Activated CD4-positive, alpha-beta T cell treated with anti-CD3 and anti-CD28 coated beads, Interleukin-2, amount 50 U/mL, for 4 hours (primary cell): ENCODE results near the gene ABCA4.

Experiments
- DNase-seq, 2 experiments: peaks; one replicate each; pipeline ENCODE4 v3.0.0-alpha.2; 2020

ABCA4 gene

GRCh38 chr1:94121411-94121821 is 468 bp upstream of the ABCA4 start:
- DNase-seq, result no peak

GRCh38 chr1:94120570-94120901 is 412 bp downstream of the ABCA4 start:
- no peak for DNase-seq

- DNase-seq, result no peak
Measured at GRCh38 chr1:94119796-94120569, 965 bp downstream of the ABCA4 start.

DNA sequence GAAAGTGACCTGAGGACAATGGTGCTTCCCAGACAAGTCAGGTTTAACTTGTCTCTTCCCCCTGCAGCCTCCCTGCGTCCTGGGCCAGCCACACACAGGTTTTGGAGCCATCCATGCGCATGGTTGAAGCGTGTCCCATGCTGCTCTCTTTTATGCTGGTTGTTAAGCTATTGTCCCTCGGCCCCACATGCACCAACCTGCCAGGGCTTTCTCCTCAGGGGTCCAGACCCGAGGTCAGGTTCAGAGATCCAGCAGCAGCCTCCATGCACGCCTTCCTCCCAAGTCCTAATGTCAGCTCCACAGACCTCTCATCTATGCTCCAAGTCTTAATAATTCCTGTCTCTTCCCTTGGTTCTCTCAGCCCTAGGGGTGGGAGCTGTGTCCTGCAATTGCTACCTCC is 1.6 kb downstream of the ABCA4 start:
- no peak for DNase-seq

DNA sequence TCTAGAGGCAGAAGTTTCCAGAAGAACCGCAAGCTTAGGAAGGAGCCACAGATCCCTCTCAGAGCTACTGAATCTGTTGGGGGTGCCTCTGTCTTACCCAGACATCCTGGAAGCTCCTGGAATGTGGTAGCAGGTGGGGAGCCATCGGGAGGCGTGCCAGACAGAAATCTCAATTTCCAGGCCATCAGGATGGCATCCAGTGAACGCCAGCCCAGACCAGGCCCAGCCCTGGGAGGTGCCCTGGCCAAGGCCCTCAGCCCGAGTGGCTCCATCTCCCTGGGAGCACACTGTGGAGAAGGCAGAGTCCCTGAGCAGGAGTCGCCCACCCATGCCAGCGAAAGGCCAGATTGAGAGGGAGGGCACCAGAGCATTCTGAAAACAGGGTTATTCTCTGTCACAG is 2.5 kb downstream of the ABCA4 start:
- DNase-seq, result no peak

DNA sequence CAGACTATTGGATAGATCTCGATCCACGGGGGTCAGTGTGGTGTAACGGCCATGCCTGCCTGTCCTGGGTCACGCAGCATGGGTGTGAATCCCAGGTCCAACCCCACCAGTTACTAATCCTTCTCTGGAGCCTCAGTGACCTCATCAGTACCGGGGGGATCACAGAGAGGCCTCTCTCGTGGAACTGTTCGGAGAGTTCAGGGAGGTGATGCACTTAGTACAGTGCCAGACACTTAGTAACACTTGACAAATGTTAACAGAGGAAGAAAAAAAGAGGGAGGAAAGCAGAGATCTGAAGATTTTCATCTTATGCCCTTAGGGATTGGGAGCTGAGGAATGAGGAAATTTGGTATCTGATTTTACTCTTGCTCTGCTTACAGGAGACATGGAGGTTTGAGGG is 2.9 kb downstream of the ABCA4 start:
- DNase-seq, result no peak

GRCh38 chr1:94117259-94117851 is 3.6 kb downstream of the ABCA4 start:
- no peak for DNase-seq

DNA sequence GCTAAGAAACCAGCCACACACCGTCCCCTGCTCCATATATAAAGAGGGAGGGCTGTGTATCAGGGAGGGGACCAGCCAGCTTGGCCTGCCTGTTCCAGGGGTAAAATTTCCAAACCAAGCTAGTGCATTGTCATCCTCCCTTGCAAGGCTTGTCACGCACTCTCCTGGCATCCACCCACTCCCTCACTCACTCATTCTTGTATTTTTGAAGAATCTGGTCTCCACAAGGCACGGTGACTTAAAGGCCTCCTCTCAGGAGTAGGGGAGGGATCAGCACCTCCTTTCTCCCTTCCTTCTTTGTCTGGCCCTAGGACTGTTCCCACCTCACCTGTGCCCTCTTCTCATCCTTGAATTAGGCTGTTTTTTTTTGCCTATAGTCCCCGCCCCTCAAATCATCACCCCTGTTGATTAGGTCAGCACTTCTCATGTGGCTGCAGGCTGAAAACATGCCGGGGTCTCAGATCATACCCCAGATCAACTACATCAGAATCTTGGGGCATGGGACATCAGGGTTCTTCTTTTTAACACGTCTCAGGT is 5.0 kb downstream of the ABCA4 start:
- no peak for DNase-seq

- no peak for DNase-seq
Measured at GRCh38 chr1:94115254-94115899, 5.6 kb downstream of the ABCA4 start.

DNA sequence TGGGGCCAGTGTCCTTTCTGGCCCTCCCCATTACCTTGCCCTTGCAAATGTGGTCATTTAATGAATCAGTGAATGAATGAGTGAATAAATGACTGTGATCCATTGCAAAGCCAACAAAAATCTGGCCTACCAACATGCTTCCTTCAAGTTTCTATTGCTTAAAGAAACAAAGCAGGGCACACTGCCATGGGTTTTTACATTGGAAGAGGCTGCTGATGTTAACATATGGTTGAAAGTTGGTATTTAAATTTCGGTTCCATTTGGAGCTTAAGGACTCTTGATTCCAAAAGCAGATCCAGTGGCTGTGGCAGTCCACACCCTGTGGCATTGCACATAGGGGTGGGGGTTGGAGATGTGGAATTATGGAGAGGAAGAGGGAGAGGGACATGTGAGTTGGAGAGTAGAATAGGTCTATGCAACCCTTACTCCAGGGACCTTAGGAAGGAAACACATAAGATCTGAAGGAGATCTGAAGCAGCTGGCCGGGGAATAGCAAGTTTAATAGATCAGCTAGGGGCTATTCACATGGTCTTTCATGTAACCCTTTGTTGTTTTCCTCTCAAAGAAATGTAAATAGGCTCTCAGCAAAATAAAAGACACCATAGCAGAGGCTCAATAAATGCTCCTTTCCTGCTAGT is 7.2 kb downstream of the ABCA4 start:
- no peak for DNase-seq

DNA sequence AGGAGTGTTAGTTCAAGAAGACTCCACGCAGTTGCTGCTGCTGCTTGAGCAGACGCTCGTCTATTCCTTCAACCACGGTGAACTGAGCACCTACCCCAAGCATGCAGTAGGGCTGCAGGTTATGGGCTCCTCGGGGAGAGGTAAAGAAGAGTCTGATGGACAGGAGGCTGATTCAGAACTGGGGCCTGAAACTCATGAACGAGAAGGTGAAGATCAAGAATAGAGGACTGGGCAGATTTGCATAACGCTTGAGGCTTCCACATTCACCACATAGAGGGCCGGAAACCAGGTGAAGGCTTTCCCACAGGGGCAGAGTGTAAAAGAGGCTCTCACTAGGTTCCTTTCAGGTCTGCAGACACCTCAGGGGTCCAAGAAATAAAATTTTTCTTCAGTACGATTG is 9.1 kb downstream of the ABCA4 start:
- DNase-seq, result no peak

DNA sequence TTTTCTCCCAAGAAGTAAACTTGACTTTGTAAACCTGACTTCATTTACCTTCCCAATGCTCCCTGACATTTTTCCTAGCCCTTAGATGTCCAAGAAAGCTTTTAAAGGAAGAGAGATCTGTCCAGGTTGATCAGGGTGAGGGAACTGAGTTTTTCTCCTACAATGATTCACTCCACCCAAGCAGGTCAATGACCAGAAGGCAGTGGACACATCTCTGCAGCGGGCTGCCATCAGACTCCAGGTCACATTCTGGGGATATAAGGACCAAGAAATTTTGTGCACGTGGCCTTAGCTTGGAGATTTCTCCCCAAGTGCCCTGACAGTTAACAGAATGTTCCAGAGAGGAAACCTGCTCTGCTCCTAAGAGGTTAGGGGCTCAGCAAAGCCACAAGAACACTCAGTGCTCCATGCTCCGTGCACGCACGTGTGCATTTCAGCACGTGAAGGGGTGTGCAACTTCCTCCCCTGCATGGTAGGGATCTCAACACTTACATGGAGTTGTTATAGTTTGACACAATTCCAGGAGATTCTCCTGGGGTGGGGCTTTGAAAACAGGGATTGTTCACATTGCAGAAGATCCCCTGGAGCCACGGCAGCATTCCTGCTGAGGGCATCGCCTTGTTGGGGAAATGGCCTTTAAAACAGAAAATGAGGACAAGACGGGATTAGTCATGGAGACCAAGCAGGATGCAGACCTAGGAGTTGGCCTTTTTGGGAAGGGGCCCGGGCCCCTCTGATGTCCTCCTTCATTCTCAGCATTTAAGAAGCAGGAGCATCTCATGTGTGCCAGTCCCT is 9.8 kb downstream of the ABCA4 start:
- no peak for DNase-seq

- no peak for DNase-seq
Measured at GRCh38 chr1:94110021-94110761, 10.8 kb downstream of the ABCA4 start.

GRCh38 chr1:94109478-94109877 is 11.5 kb downstream of the ABCA4 start:
- DNase-seq, result no peak

GRCh38 chr1:94107141-94107540 is 13.8 kb downstream of the ABCA4 start:
- DNase-seq, result no peak

GRCh38 chr1:94106716-94107115 is 14.2 kb downstream of the ABCA4 start:
- no peak for DNase-seq

DNA sequence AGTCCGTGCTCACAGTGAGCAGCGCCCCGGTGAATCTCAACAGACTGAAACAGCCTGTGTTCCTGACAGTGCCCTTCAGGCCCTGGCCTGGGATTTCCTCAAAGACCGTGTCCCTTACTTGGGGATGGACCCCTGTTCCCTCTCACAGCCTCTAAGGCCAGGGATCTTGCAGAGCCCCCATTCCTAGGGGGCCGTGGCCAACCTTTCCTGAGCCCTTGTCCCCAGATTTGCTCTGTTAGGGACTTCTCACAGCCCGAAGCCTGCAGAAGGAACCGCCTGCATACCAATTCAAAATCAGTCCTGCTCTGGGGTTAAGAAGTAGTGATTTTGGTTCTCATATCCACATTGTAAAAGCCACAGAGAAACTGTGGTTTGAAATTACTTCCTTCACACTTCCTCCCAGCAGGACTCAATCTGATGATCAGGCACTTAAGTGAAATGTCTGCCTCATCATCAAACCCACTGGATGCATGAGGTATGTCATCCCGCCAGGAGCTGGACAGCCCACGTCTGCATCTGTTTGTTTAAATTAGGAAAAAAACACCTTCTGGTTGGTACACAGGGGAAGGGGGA is 14.9 kb downstream of the ABCA4 start:
- no peak for DNase-seq

DNA sequence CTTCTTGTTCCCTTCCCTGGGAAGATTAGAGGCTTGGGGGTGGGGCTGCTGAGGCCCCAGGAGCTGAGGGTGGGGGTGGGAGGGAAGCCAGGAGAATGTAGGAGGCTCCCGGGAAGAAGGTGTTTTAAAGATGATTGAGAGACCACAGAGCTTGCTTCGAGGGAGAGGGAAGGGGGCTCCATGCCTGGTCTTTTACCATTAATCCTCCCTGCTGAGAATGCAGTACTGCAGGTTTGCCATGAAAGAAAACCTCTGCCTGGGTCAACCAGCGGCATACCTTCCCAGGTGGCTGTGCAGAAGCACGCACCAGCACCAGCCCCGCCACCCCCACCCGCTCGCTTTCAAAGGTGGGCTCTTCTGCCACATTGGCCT is 15.4 kb downstream of the ABCA4 start:
- DNase-seq, result no peak

DNA sequence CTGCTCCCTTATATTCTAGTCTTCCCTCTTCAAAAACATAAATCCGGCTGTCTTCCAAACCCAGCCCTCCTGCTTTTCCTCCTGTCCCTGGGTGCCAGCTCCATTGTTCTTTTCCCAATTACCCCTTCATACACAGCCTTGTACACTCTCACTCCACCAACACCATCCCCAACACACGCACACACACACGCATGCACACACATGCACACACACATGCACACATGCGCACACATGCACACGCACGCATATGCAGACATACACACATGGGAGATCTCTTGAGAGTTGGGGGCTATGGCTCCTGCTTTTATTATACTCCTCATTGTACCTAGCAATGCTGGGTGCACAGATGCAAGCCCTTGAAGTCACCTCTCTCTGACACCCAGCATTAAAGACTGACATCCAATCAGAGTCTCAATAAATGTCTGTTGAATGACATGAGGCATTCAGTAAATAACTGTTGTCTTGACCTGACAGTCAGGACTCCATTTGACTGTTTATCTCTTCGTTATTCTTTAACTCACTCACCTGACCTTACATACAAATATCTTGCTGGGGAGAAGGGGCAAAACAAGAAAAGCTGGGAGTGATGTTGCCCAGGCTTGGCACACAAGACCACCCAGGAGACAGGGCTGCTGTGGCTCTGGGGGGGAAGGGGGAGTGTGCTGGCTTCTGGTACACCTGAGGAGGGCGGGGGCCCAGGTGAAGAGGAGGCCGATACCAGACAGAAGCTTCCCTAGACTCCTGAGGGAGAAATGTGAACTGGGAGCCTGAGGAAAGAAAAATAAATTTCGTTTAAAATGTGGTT is 16.0 kb downstream of the ABCA4 start:
- DNase-seq, result no peak

- no peak for DNase-seq
Measured at GRCh38 chr1:94104127-94104684, 16.7 kb downstream of the ABCA4 start.

DNA sequence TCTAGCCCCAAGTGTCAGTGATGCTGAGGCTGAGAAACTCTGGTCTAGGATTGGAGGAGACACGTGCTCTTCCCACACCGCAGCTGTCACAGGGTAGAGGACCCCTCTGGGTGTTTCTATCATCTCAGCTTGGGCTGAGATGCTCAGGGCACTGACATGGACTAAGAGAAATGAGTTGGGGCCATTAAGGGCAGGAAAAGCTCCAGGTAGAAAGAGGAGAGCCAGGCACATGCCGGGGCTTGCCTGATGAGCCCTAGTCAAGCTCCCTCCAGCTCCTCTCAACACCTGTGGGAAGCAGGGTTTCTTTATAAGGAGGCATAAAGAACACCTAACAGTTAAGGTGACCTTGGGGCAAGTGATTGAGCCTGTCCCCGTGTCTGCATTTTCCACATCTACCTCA is 17.3 kb downstream of the ABCA4 start:
- DNase-seq, result no peak
